Measurements from ENCODE around the gene PRR7. TPM values are rescaled to one million over a fixed set of nuclear protein-coding genes. Genes with fewer than 3 reads are reported as not detected.

The PRR7 gene
- polyA plus RNA-seq, 1 of the 3 experiments (the other 2 are of a cell fraction), result 17.1 TPM

DNA sequence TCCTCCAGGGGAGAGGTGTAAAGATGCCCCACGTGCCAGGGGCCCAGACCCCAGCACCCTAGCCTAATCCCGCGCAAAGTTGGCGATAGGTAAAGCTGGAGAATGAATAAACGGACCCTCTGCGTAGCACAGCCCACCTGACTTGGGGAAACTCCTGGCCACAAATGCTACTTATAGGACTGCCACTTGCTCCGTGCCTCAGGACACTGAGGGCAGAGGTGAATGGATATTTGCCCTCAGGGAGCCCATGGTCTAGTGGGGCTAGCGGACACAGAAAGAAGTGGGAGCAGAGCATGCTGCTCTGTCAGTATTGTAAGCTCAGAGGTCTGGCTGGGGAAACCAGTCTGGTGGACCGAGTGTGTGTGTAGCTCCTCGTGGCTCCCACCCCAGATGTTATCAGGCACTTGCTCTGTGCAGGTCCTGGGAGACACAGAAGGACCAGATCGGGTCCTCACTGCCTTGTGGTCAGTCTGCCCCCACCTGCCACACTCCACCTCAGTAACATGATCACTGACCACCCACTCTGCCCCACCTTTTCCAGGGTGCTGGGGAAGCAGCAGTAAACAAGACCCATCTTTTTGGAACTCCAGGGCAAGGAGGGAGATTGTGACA is 19.3 kb upstream of the PRR7 start:
- WGBS (ENCODE audit: low lambda C conversion rate), result 15% methylated on average over 11 of the region's 11 CpGs
- CTCF ChIA-PET, result interaction anchor here (0.7 to 10.8 kb wide), 11 partner anchors 9 to 314 kb away, joined by 3 to 120 read pairs (median 4); no protein-coding TSS in a partner anchor

More for the DNA sequence above, 19.3 kb upstream of the PRR7 start:
- Histone ChIP-seq H3K4me1 (ENCODE audit: control insufficient read depth in 1 of 2, insufficient read depth in 2 of 2, low read depth in 1 of 2, low read length in 1 of 2) (peaks cover 5 to 33% of the 10 kb centered on the region in 2 experiments; a peak in 2 of 4 replicates), H3K79me2 (ENCODE audit: insufficient read depth) (peaks cover 30% of the 10 kb centered on the region), H3K4me2 (peak overlapping the region; percentile 99), H3K36me3 (replicated peaks in 1 of 2; ENCODE audit: control insufficient read depth in 1 of 2, insufficient read depth in 2 of 2, low read length in 1 of 2) (peaks cover 0 to 14% of the 10 kb centered on the region in 2 experiments), H3K27me3 (ENCODE audit: insufficient read depth) (no peaks in the 10 kb centered on the region), H3K9ac (peak overlapping the region; percentile 96), H3K4me3 (ENCODE audit: low read depth in 2 of 2, low read length in 1 of 2) (peak overlapping the region; percentile 79 to 82), H3F3A (replicated peaks; ENCODE audit: insufficient read depth) (peaks cover 12% of the 10 kb centered on the region), H3K9me2 (no peaks in the 10 kb centered on the region), H4K20me1 (ENCODE audit: insufficient read depth) (0 out of 2 replicates have a peak, but pooled peaks cover 13% of the 10 kb centered on the region), H3K9me3 (no peaks in the 10 kb centered on the region), H2AFZ (ENCODE audit: low read depth) (no peak overlapping the region), H3K27ac (ENCODE audit: low read depth in 2 of 2, low read length in 1 of 2) (peak overlapping the region; percentile 56 to 82; a peak in 3 of 4 replicates)
- TF ChIP-seq GABPA (IDR thresholded peaks at IDR 0.05; ENCODE audit: low read depth) (no peak), TCF12 (IDR thresholded peaks at IDR 0.05) (no peak), RCOR1 (IDR thresholded peaks at IDR 0.05; ENCODE audit: low read length) (no peak), MXI1 (IDR thresholded peaks at IDR 0.05; ENCODE audit: low read depth, low read length) (peak; percentile 89), ZBTB33 (IDR thresholded peaks at IDR 0.05; ENCODE audit: borderline replicate concordance, low read depth) (no peak), USF2 (IDR thresholded peaks at IDR 0.05; ENCODE audit: borderline replicate concordance, low read depth, low read length) (no peak), SIN3A (IDR thresholded peaks at IDR 0.05; ENCODE audit: borderline replicate concordance, low read depth, low read length) (peak; percentile 40; the same call in 1 of the 2 replicates), TEAD4 (IDR thresholded peaks at IDR 0.05; ENCODE audit: borderline replicate concordance, insufficient read depth) (no peak), GATA2 (CRISPR knock-in tag; IDR thresholded peaks at IDR 0.05) (peak; percentile 68), JUND (IDR thresholded peaks at IDR 0.05) (no peak), POLR2AphosphoS5 (IDR thresholded peaks at IDR 0.05; ENCODE audit: low read depth, low read length) (no peak), RFX5 (IDR thresholded peaks at IDR 0.05; ENCODE audit: low read length) (no peak), FOXJ3 (CRISPR knock-in tag; IDR thresholded peaks at IDR 0.05) (no peak), PBX3 (IDR thresholded peaks at IDR 0.05) (no peak), SMC3 (IDR thresholded peaks at IDR 0.05; ENCODE audit: low read depth, low read length) (no peak), EP300 (IDR thresholded peaks at IDR 0.05; ENCODE audit: borderline replicate concordance in 1 of 2, low read depth in 1 of 2, low read length in 1 of 2) (no peak), CHD2 (IDR thresholded peaks at IDR 0.05; ENCODE audit: low read length, partially characterized antibody) (no peak), NFIC (IDR thresholded peaks at IDR 0.05; ENCODE audit: borderline replicate concordance) (no peak), NRF1 (IDR thresholded peaks at IDR 0.05; ENCODE audit: low read depth, low read length) (no peak), IRF3 (IDR thresholded peaks at IDR 0.05; ENCODE audit: low read depth, low read length) (no peak), EZH2phosphoT487 (IDR thresholded peaks at IDR 0.05; ENCODE audit: borderline replicate concordance, low read depth) (no peak), FOSL2 (IDR thresholded peaks at IDR 0.05; ENCODE audit: borderline replicate concordance, low read depth) (no peak), RAD21 (IDR thresholded peaks at IDR 0.05; ENCODE audit: low read length) (no peak)
- TF ChIP-seq, protein P1, sequence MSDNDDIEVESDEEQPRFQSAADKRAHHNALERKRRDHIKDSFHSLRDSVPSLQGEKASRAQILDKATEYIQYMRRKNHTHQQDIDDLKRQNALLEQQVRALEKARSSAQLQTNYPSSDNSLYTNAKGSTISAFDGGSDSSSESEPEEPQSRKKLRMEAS (IDR thresholded peaks at IDR 0.05; ENCODE audit: low read depth), result 0 out of 2 replicates have a peak, but pooled peaks have one; percentile 68
- POLR2A ChIA-PET, result interaction anchor here (0.7 to 2.1 kb wide), 7 partner anchors 10 to 28 kb away, joined by 3 to 16 read pairs (median 6); partner anchors contain the start of gene PRR7
- DNase-seq, result peak; percentile 78

All from SK-N-SH (cell line).